DMS153 treated with DMSO at 0.1 percent for 48 hours (cell line): ENCODE results near the gene AP3D1.
"Not testable (repeated sequence)": the region's sequence is repeated elsewhere in the genome, so short reads cannot be mapped to it uniquely, and the experiment has no call there.

ENCODE experiments used
- DNase-seq: peaks from one replicate; lab custom pipeline; 2025; ENCODE audit not compliant: unreplicated experiment; lab: John Stamatoyannopoulos, UW

The AP3D1 gene

DNA sequence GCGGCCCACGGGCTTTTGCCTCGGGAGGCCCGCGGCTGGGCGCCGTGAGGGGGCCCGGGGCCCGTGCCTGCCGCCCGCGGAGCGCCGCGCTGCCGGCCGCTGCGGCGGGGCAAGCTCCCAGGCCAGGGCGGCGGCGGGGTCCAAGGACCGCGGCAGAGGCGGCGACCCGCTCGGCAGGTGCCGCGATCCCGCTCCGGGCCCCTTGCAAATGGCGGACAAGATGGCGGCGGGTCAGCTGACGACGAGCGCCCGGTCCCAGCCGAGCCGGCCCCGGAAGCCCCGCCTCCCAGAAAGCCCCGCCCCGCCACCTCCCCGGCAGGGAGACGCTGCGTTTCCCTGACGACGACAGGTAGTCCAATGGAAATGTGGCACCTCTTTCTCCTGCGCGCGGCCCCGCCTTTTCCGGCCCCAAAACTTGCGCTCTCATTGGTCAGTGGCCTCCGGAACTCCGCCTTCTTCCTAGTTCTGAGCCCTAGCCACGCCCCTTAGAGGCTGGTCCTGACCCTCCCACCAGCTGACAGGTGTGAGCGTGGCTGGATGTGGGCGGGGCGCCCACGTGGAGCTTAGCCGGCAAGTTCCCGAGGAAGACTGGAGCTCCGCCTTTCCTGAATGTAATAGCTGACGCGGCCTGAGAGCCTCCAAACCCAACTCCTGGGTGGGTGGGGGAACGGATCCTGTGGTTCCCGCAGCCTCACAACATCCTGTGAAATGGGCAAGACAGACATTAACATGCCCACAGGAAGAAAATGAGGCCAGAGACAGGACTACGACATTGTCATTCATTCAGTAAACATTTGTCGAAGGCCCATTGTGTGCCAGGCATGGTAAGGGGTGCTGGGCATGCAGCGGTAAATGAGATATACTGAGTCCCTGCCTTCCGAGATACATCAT, at the start of gene AP3D1:
TSS of gene AP3D1 (minus strand) at position 228 of the 891 bp plus-strand sequence. CDS start 232 bp downstream, outside the sequence.
- peak; percentile 94 for DNase-seq

DNA sequence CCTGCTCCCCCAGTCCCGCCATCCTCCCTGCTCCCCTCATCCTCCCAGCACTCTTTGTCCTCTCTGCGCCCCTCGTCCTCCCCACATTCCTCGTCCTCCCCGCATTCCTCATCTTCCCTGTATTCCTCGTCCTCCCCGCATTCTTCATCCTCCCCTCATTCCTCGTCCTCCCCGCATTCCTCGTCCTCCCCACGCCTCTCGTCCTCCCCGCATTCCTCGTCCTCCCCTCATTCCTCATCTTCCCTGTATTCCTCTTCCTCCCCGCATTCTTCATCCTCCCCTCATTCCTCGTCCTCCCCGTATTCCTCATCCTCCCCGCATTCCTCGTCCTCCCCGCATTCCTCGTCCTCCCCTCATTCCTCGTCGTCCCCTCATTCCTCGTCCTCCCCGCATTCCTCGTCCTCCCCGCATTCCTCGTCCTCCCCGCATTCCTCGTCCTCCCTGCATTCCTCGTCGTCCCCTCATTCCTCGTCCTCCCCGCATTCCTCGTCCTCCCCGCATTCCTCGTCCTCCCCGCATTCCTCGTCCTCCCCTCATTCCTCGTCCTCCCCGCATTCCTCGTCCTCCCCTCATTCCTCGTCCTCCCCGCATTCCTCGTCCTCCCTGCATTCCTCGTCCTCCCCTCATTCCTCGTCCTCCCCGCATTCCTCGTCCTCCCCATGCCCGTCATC, 49.4 kb upstream of the AP3D1 start:
- not testable (repeated sequence) for DNase-seq

DNA sequence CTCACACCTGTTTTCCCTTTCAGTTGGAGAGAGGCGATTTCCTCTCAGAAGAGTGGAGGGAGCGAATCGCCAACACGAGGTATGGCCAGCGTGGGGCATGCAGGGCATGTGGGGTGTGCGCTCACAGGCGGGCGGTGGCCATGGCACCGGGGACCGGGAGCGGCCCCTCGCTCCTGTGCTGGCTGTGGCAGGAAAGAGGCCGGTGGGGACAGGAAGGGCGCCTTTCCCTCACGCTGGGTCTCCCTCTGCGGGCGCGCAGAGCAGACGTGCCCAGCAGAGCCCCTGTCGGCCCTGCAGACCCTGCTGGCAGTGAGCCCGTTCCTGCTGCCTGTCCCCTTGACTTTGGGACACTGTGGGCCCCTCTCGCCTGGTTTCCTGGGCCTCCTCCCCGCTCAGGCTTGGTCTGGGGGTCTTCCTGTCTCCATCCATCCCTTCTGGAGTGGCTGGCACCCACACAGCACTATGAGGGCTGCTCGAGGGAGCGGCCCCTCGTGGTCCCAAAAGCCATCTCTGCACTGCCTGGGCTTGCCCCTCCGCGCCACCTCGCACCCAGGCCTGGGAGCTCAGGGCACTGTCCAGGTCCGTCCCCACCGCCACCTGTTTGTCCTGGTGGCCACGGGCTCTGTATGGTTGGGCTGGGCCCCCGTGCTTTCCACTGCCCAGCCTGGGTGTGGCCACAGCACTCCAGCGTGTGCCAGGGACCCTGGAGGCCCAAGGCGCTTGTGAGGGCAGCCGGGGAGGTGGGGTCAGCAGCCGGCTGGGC, 48.7 kb upstream of the AP3D1 start:
- no peak for DNase-seq

DNA sequence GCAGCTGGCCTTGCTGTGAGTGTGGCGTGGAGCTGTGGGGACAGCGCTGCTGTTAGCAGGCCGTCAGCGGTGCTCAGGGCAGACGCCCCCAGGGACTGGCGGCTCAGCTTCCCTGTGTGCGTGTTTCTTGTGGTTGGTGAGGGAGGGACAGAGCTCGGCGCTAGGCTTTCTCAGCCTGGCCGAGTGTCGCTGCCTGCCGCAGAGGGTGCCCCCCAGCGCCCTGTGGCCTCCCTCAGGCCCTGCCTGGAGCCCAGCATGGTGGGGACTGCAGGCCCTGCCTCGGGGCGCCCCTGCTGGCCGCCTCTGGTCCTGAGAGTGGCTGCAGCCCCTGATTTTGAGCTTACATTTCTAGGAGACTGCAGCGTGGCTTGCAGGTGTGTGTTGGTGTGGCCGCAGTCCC, 47.8 kb upstream of the AP3D1 start:
- DNase-seq = no peak

DNA sequence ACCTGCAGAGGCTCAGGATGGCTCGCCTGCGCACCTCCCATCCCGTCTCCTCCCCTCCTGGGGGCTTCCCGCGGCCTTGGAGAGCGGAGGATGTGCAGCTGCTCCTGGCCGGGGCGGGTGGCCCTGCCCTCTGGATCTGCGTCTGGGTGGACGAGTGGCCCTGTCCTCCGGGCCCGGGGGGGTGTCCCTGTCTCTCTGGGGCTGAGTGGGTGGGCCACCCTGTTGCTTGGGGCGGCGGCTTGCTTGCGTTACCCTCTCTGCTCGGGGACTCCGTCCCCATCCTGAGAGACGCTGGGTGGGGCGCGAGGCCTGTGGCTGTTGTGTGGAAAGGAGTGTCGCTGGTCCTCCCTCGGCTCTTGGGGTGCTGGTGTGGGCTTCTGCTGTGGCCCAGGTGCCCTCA, 47.0 kb upstream of the AP3D1 start:
- DNase-seq = no peak

DNA sequence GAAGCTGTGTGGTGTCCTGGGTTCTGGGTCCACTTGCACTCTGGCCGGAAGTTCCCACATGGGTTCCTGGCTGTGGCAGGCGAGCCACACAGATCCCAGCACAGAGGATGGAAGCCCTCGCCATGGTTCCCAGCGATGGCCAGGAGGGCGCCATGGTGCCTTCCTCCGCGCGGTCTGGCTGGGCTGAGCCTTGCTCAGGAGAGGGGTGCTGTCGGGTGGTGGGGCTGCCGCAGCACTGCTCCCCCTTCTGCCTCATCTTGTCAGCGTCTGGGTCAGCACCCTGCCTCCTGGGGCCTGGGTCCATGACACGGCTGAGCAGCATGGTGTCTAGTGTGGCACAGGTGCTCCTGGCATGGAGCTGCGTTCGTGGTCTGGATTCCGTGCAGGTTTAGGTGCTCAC, 45.9 kb upstream of the AP3D1 start:
- DNase-seq = no peak

DNA sequence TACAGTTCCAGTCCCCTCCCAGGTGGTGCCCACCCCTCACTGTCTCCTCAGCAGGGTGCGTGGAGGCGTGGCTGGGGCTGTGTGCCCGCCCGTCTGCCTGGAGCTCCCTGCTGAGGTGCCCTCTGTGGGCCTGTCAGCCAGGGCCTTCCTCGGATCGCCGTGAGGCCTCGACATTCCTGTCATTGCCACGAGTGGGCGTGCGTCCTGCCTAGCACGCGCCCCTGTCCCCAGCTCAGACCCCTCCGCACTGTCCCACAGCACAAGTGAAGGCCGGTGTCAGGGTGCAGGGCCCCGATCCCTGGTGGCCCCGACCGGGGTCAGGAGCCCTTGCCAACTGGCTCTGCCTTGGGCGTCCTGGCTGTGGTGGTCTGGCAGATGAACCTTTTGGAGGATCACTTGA, 44.5 kb upstream of the AP3D1 start:
- no peak for DNase-seq

DNA sequence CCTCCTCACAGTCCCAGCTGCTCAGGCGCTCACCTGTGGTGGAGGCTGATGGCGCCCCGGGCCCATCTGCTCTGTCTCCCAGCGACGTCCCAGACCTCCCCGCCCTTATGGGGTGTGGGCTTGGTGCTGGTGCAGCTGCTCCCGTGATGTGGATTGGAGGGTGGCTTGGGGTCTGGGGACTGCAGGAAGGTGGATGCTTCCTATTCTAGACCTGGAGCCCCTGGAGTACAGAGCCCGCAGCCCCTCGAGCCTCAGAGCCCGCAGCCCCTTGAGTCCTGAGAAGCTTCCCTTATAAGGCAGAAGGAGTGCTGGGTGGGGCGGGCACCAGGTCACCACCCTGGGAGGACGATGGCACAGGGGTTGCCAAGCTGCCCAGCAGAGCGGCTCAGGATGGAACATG, 44.0 kb upstream of the AP3D1 start:
- DNase-seq = no peak

DNA sequence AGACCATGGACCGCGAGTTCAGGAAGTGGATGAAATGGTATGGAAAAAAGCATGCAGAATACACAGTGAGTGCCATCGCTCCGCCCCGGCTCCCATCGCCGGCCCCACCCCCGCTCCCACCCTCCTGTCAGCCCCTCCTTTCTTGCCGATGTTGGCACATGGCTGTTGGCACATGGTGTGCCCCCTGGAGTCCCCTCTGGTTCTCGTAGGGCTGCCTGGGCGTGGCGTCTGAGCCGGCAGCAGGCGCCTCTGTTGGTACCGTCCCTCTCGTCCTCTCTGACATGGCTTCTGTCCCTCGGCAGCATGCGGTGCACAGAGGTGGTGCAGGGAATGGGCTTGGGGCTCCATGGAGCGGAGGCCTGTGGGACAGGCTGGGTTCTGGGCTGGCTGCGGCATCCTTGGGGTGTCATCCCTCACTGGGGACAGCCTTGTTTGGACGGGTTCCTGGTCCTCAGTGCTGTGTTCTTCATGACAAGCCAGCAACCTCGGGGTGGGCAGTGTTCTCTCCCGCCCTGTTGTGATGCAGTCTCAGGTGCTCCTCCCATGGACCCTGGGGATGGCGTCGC, 43.2 kb upstream of the AP3D1 start:
- no peak for DNase-seq

DNA sequence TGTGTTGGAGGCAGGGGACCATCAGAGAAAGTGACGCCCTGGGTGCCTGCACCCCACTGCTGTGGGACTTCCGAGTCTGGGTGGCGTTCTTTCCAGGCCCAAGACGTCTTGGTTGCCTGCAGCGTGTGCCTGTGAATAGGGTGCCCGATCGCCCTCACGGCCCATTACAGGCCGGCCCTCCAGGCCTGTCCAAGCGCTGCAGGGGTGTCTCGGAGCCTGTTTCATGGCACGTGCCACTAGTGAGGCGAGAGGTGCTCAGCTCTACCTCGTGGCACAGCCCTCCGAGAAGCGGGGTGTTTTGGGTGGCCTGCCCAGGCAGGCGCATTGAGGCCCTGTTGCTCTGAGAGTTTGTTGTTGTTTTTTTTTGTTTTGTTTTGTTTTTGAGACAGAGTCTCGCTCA, 42.4 kb upstream of the AP3D1 start:
- DNase-seq = no peak

DNA sequence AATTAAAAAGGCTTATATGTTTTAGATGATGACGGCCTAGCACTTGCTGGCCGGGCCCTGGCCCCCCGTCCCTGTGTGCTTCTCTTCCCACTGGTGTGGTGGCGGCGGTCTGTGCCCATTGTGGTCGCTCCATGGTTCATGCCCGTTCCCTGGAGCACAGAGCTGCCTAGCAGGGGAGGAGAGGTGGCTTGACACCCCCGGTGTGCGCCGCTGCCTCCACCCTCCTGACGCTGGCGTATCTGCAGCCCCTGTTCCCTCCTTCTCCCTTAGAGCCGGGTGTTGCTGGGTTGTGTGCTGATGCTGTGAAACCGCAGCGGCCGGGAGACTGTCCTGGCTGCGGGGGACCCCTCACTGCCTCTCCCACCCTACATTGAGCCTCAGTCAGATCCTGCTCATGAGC, 41.5 kb upstream of the AP3D1 start:
- DNase-seq = no peak

DNA sequence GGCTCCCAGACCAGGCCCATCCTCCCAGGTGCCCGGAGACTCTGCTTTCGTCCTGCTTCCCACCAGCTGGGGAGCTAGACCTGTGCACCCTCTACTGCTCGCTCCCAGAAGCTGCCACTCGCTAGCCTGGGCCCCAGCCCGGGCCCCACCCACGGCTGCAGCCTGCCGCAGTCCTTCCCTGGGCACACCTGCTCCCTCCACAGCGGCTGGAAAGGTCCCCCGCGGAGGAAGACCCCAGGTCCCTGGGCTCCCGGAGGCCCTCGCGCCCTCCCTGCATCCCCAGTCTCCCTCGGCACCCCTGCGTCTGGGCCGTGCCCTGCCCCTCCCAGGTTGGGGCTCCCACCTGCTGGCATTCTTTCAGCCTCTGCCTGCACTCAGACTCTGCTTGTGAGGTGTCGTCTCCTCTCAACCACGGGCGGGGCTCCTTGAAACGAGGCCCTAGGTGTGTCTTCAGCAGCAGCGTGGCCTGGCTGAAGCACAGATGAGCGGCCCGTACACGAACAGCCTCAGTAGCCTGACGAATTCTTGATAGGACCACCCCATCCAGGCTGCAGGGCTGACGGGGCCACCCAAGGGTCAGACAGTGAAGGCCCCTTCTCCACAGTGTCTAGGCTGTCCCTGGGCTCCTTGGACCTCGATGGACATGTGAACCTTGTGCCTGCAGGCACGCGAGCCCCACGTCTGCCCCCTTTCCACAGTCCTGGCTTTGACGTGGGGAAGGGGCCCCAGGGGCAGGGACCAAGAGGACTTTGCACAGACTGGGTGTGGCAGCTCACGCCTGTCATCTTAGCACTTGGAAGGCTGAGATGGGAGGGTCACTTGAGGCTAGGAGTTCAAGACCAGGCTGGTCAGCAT, 40.3 kb upstream of the AP3D1 start:
- DNase-seq = no peak

DNA sequence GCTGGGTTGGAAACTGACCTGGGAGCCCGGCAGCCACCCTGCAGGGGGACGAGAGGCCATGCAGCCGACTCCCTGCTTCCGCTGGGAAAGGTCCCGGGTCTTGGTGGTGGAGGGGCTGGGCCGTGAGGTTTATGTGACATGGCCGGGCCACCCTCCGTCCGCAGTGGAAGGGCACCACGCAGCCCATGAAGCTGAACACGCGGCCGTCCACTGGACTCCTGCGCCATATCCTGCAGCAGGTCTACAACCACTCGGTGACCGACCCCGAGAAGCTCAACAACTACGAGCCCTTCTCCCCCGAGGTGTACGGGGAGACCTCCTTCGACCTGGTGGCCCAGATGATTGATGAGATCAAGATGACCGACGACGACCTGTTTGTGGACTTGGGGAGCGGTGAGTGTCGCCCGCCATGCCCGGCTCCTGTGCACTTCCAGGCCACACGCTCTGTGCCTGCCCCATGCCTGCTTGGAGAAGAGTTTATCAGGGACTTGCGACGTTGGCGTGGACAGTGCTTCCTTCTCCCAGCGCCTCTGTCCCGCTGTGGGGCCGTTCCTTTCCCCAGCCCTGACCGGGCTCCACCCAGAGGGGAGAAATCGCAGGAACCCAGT, 39.6 kb upstream of the AP3D1 start:
- DNase-seq = no peak

DNA sequence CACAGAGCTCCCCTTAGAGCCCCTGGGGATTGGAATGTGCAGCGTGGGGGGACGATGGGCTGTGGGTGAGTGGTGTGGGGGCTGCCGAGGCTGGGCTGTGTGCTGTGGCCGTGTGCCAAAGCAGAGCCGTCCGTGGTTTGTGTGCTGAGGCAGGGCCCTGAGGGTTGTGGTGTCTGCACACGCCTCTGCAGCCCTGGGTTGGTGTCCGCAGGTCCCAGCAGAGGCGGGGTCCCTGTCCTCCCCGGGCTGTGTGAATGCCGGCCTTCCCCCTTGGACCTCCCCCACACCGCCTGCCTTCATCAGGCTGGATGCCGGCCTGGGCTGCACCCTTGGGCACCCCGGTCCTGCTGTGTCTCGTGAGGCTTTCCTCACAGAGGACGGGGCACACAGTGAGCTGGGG, 38.5 kb upstream of the AP3D1 start:
- no peak for DNase-seq

DNA sequence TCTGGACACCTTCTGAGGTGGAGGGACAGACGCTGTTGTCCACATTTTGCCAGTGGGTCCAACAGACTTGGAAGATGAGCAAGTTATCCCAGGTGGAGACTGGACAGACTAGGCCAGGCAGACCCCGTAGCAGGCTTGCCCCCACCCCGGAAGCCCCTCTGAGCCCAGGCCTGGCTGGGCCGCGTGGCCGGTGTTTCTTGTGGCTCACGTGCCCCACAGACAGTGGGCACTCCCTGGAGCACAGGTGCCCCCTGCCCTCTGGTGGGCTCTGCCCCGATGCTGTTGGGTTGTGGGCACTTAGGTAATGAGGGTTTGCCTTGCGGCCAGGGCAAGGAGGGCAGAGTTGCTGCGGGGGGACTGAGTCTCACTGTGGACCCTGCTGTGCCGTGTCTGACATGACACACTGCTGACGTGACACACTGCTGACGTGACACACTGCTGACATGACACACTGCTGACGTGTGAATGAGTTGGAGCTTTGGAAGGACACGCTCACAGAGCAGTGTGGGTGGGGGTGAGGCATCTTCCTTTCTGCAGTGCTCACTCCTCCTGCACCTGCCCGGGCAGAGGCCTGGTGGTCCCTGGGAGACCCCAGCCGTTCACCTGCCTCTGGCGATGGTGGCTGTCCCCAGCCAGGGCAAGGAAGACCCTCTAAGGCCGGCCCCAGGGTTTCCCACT, 37.5 kb upstream of the AP3D1 start:
- DNase-seq = no peak

DNA sequence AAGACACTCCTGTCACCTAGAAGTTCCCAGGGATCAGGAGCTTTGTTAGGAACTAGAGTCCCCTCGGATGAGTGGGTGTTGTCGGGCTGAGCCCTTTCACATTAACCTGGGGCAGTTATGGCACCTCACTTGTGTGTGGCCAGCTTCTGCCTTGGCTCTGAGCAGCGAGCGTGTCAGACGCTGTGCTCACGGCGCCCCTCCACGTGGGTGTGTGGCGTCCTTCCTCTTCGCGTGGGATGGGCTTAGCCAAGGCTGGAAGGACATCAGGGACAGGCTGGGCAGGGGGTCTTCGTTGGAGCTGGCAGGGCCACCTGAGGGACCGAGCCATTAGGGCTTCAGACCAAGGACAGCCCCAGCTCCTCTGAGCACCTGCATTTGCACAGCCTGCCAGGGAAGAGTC, 35.8 kb upstream of the AP3D1 start:
- DNase-seq = no peak

DNA sequence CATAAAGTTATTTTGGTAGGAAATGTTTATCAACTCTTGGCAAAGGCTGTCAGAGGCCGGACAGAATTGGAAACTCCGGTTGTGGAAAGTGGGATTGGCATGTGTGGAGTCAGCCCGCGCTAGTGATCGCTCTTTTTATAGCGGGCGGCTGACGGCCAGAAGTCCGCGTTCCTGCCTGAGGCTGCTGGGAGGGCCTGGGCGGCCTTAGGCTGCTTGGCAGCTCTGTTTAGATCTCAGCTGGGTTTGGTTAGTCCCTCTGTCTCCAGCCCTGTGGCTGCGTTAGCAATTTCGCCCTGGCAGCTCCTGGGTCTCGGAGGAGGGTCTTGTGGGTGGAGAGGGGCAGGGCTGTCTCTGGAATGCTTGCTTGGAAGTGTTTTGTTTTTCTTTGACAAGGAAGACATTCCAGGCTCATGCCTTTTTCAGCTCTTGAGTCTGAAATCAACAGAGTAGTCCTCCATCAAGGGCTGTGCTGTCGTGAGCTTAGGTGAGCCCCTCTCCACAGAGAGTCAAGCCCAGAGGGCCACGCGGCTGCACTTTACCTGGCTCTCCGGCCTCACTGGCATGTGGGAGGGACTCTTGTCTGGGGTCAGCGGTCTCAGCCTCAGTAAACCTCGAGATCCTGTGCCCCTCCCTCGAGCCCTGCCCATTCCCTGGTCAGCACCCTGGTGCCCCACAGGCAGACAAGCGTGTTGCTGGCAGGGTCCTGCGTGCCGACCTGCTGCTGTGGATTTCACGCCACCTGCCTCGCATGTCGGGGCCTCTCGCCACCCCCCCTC, 34.9 kb upstream of the AP3D1 start:
- no peak for DNase-seq

DNA sequence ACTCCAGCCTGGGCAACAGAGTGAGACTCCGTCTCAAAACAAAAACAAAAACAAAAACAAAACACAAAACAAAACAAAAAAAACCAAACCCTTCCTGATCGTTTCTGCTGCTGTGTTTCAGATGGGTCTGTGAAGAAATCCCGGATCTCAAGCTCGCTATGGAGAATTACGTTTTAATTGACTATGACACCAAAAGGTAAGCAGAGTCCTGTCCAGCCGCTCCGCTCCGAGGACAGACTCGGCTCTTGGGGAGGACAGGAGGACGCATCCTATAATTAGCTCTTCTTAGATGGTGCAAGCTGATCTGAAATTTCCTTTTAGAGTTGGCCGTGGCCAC, 34.3 kb upstream of the AP3D1 start:
- DNase-seq = no peak

DNA sequence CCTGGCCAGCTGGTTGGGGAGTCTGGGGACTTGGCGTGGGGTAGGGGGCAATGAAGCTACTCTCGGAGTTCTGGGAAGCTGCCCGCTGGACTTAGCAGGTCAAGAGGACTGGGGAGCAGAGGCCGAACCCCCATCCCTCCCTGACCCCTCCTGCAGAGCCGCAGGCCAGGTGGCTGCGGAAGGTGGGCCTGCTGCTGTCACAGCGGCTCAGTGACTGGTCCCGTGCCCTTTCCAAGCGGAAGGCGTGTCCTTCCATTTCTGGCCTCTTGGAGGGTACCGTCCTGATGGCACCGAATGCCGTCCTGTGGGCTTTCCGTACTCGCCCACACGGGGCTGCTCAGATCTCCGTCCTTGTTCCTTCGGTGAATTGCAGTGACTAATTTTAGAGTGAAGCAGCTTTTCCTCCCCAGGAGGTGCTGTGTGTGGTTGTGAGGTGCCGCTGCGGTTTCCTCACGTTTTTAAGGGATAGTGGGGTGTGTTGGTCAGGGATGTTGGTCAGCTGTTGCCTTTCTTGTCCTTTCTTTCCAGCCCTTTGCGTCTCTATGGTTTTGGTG, 33.1 kb upstream of the AP3D1 start:
- DNase-seq = no peak
